Stimulated activated CD8-positive, alpha-beta memory T cell treated with anti-CD3 and anti-CD28 coated beads, Interleukin-2, amount 100 ng/mL, for 1 hour (primary cell): ENCODE measurements around the gene TMC8.
"Not testable (repeated sequence)": the region's sequence is repeated elsewhere in the genome, so short reads cannot be mapped to it uniquely, and the experiment has no call there.

Experiments
- DNase-seq, 2 donors: peaks; one replicate each; pipeline ENCODE4 v3.0.0-alpha.2; 2020; ENCODE audit warnings: low read depth in 2 of 2

The TMC8 gene

DNA sequence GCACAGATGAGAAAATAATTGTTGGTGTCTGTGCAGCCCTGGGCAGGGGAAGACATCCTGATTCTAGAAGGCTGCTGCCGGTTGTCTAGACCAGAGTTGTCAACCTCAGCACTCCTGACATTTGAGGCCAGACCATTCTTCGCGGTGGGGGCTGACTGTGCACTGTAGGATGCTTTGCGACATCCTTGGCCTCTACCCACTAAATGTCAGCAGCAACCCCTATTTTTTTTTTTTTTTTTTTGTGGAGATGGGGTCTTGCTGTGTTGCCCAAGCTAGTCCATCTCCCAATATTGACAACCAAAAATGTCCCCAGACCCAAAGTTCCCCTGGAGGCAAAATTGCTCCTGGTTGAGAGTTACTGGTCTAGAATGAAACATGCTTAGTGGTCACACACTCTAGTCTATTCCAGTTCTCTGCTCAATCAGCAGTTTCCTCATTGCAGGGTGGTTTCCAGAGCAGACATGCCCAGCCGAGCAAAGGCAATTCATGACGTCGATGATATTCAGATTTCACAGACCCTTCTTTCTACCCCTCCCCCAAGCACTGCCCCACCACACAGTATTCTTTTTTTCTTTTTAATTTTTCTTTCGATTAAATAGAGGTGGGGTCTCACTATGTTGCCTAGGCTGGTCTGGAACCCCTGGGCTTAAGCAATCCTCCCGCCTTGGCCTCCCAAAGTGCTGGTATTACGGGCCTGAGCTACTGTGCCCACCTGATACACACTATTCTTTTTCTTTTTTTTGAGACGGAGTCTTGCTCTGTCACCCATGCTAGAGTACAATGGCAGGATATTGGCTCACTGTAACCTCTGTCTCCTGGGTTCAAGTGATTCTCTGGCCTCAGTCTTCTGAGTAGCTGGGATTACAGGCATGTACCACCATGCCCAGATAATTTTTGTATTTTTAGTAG, 24.6 kb downstream of the TMC8 start:
- DNase-seq: no peak

DNA sequence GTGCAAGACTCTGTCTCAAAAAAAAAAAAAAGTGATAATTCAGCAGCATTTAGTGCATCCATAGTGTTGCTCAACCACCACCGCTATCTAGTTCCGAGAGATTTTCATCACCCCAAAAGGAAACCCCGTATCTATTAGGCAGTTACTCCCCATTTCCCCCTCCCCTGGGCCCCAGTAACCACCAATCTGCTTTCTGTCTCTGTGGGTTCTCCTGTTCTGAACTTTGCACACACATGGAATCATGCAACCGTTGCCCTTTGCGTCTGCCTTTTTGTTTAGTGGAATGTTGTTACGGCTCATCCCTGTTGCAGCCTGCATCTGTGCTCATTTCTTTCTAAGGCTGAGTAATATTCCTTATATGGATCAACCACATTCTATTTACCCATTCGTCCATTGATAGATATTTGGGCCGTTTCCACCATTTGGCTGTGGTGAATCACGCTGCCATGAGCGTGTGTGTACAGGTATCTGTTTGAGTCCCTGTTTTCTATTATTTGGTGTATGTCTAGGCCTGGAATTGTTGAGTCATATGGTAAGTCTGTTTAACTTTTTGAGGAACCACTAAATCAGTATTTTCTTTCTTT, 29.1 kb downstream of the TMC8 start:
- no peak for DNase-seq

GRCh38 chr17:78163881-78164747, 33.5 kb downstream of the TMC8 start:
- DNase-seq: no peak

DNA sequence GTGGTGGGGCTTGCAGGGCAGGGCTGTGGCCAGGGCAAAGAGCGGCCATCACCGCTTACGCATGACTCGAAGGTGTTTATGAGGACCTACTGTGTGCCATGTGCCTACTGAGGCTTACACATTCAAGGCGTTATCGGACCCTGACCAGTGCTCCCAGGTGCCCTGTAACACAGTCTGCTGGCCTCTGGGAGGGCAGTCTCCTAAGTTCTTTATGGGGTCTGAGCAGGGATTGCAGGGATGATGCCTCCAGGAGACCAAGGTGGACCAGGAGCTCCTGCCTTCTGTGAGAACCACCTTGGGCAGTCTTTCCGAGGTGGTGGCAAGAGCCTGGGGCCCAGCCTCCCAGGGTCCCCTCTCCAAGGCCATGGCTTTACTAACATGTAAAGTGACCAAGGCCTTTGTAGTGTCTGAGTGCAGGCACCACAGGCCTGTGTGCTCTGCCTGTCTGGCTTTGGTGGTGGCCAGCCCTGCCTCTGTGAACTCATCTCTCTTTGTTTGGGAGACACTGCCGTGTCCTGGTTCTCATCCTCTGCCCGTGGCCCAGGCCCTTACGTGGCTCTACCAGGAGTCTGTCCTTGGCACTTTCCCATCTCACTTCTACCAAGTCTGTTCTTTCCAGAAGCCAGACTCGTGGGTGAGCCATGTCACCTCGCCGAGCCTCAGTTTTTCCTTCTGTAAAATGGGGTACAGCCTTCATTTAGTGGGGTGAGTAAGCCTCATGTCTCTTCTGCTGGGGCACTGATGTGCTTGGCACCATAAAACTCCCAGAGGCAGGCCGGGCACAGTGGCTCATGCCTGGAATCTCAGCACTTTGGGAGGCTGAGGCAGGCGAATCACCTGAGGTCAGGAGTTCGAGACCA, 34.4 kb downstream of the TMC8 start:
- no peak for DNase-seq

GRCh38 chr17:78166416-78166815, 35.8 kb downstream of the TMC8 start:
- DNase-seq: no peak

- DNase-seq: peak; percentile 72 to 78
These were observed 37.8 kb downstream of the TMC8 start, which contains the start of gene SYNGR2 for GRCh38 chr17:78168242-78168902. Gene SYNGR2, plus strand, starts transcription at chr17:78168581. Its CDS starts 36 bp downstream, at chr17:78168617.

DNA sequence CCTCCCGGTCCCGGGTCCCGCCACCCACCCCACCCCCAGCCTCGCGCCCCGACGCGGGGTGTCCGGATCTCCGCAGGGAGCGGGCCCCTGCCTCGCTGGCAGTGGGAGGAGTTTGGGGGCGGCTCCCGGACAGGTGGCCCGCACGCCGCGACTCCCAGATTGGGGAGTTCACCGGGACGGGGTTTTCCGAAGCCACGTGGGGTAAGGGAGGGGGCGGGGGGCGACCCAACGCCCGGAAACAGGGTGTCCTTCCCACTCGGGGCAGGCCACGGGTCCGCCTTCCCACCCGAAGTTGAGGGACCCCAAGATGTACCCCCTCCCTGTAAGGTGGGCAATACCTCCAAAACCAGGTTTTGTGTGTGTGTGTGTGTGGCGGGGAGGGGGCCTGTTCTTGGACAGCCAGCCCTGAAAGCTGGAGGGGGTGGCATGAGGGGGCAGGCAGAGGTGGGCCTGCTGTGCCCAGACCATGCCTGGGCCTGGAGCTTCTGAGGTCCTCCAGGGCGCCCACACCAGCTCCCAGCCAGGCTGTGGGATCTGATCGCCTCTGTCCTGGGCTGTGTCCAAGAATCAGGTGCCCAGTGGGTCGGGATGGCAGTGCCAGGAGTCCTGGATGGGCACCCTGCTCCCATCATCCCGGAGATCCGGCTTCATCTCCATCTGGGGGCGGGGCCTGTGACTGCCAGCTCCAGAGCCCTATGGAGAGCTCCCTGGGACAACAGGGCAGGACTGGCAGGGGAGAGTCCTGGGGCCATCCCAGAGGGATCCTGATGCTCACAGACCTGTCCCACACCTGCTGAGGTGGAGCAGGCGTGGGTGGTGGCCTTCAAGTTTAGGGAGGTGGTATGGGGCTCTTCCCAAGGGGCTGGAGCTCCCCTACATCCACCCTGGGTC, 38.6 kb downstream of the TMC8 start:
- no peak for DNase-seq

- no peak for DNase-seq
These were observed 40.4 kb downstream of the TMC8 start for GRCh38 chr17:78170692-78171590.

GRCh38 chr17:78171591-78172248, 41.1 kb downstream of the TMC8 start:
- not testable (repeated sequence) for DNase-seq

GRCh38 chr17:78172249-78173051, 41.9 kb downstream of the TMC8 start:
- DNase-seq: no peak

DNA sequence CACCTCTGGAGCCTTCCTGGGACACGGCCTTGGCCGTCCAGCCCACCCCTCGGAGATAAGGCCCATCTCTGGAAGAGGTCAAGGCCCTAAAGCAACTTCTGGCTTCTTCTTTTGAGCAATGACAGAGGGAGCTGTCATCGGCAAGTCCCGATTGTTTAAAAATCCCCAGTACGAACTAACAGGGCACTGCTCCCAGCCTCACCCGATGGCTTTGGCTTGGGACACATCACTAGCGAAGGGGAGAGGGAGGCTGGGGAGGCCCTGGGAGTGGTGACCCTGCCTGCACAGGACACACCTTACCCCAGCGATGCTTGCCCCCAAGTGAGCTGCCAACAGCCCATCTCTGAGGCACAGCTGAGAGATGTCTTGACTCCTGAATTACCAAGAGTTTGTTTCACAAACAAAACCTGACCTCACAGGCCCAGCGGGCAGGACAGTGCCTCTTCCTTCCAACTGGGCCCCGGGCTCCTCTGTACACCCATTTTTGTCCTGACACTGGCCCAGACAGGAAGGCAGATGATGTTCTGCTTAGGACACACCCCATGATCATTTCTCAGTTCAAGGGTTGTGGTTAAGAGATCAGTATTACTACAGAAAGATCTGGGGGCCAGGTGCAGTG, 42.6 kb downstream of the TMC8 start:
- no peak for DNase-seq

DNA sequence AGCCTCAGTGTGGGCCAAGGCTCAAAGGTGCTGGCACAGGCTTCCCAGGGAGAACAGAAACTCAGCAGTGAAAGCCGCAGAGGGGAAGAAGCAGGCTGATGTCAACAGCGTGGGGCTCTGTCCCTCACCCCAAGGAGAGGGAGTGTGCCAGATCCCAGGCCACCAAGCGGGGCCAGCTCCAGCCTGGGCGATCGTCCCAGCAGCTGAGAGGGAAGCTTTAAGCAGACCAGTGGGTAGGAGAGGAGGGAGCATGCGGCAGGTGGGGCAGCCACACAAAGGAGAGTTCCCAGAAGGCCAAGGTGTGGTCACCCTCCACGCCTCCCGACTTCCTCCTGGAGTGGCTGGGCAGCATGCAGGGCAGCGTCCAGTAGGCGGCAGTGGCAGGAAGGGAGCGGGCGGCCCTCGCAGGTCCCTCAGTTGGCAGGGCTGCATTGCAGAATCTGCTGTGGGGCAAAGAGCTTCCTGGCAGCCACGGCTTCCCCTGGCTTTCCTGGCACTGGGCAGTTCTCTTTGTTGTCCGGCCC, 43.8 kb downstream of the TMC8 start:
- DNase-seq: no peak

DNA sequence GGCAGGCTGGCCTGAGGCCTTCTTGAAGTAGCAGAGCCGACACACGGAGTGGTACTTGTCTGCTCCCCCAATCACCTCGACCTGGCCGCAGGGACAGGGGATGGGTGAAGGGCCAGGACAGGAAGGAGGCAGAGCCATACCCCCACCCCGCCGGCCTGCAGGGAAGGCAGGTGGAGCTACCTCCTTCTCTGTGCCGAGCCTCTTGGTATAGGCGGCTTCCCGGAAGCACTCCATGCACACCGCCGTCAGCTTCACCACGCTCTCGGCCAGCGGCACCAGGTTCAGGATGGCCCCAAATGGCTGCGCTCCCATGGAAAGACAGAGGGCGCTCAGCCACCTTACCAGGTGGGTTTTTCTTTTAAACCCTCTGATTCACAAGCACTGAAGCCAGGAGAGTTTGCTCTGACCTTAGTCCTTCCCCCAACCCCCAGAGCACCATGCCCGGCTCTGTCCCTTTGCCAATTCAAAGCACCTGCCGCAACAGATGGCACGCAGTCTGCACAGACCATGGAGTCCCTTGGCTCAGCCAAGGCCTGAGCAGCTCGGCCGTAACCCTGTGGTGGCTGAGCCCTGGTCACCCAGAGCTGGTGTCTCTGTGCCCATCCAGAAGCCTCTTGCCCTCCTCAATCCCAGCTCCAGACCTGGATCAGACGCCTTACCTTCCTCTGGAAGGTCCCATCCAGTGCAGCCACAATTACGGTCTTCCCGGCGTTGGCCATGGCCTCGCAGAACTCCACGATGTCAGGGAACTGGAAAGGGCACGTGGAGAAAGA, 44.5 kb downstream of the TMC8 start:
- DNase-seq: no peak

DNA sequence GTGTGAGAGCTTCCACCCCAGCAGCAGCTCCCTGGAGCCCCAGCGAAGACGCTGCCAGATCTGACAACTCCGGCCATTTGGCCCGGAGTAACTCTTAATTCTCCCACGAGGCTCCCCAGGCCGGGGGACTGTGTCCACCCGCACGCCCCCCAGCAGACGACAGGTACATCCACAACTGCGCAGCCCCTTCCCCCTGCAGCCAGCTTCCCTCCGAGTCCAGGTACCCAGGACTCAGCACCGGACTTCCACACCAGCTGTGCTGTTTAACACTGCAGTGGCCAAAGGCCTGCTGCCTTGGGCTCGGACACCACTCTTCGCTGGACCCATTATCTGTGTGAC, 45.0 kb downstream of the TMC8 start:
- DNase-seq: no peak

GRCh38 chr17:78176548-78177025, 46.0 kb downstream of the TMC8 start:
- DNase-seq: peak; percentile 59 to 61

DNA sequence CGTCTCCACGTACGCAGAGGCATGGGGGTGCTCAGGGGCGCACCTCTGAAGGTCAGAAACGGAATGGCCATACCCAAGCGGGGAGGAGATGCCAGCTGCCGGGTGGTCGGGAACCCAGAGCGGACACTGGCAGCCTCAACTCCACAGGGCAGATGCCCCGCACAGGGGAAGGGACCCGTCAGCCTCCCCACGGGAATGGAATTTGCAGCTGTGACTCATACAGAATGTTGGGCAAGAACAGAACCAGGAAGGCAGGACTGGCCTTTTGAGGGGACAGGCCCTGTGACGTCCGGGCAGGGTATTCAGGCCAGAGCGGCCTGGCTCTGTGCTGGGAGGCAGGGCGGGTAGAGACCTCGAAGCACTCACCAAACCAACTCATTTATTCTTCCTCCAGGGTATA, 48.8 kb downstream of the TMC8 start:
- DNase-seq: no peak
